ENCODE measurements around the gene CRYBB3. TPM values are rescaled to one million over a fixed set of nuclear protein-coding genes. Genes with fewer than 3 reads are reported as not detected.

The CRYBB3 gene
- total RNA-seq, 1 experiment from 2014 or later, result 0.48 TPM

- no peaks in the 10 kb centered on the region for H3K4me1 Mint-ChIP-seq
- POLR2A ChIA-PET, result interaction anchor here (0.6 kb wide), 1 partner anchor 125 kb away, joined by 3 read pairs; no protein-coding TSS in a partner anchor
- no peak overlapping the region for H3K4me3 Mint-ChIP-seq
- no peaks in the 10 kb centered on the region for H3K27me3 Mint-ChIP-seq (ENCODE audit: low read depth)
- no peaks in the 10 kb centered on the region for H3K9me3 Mint-ChIP-seq
- CTCF ChIA-PET, result interaction anchor here (0.7 to 1.7 kb wide), 4 partner anchors 11 to 87 kb away, joined by 3 to 5 read pairs (median 4); no protein-coding TSS in a partner anchor
- H3K36me3 Mint-ChIP-seq, result no peaks in the 10 kb centered on the region
- DNase-seq (ENCODE audit: low spot score) (no peak), ATAC-seq (no peak)
- TF ChIP-seq ZNF138 (CRISPR knock-in tag; conservative IDR thresholded peaks at IDR 0.05), result no peak
- no peak for TF ChIP-seq ZBTB43 (CRISPR knock-in tag; IDR thresholded peaks at IDR 0.05)
- no peak for TF ChIP-seq IRF2 (CRISPR knock-in tag; IDR thresholded peaks at IDR 0.05; ENCODE audit: borderline replicate concordance, low read depth)
- TF ChIP-seq ZNF121 (CRISPR knock-in tag; IDR thresholded peaks at IDR 0.05), result no peak
- TF ChIP-seq ZNF232 (CRISPR knock-in tag; IDR thresholded peaks at IDR 0.05), result no peak
- TF ChIP-seq SMAD4 (CRISPR knock-in tag; IDR thresholded peaks at IDR 0.05), result no peak
- TF ChIP-seq SMAD3 (CRISPR knock-in tag; IDR thresholded peaks at IDR 0.05; ENCODE audit: borderline replicate concordance), result no peak
- no peak for TF ChIP-seq ZNF219 (CRISPR knock-in tag; IDR thresholded peaks at IDR 0.05; ENCODE audit: borderline replicate concordance)
- no peak for TF ChIP-seq CREM (CRISPR knock-in tag; IDR thresholded peaks at IDR 0.05)
- TF ChIP-seq MYBL2 (CRISPR knock-in tag; IDR thresholded peaks at IDR 0.05), result no peak
- TF ChIP-seq ZBTB21 (CRISPR knock-in tag; IDR thresholded peaks at IDR 0.05; ENCODE audit: borderline replicate concordance), result no peak
- no peak for TF ChIP-seq FOXK1 (CRISPR knock-in tag; IDR thresholded peaks at IDR 0.05)
- TF ChIP-seq, protein P1, sequence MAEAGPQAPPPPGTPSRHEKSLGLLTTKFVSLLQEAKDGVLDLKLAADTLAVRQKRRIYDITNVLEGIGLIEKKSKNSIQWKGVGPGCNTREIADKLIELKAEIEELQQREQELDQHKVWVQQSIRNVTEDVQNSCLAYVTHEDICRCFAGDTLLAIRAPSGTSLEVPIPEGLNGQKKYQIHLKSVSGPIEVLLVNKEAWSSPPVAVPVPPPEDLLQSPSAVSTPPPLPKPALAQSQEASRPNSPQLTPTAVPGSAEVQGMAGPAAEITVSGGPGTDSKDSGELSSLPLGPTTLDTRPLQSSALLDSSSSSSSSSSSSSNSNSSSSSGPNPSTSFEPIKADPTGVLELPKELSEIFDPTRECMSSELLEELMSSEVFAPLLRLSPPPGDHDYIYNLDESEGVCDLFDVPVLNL (CRISPR knock-in tag; IDR thresholded peaks at IDR 0.05; ENCODE audit: borderline replicate concordance, low read depth), result no peak
- no peak for TF ChIP-seq SOX15 (CRISPR knock-in tag; IDR thresholded peaks at IDR 0.05)
- no peak for TF ChIP-seq SP1 (CRISPR knock-in tag; conservative IDR thresholded peaks at IDR 0.05)
- no peak for TF ChIP-seq AFF4 (CRISPR knock-in tag; IDR thresholded peaks at IDR 0.05; ENCODE audit: borderline replicate concordance)
- no peak for TF ChIP-seq NR2C2 (CRISPR knock-in tag; IDR thresholded peaks at IDR 0.05)
- TF ChIP-seq GABPB1 (CRISPR knock-in tag; IDR thresholded peaks at IDR 0.05), result no peak
- TF ChIP-seq, protein P2, sequence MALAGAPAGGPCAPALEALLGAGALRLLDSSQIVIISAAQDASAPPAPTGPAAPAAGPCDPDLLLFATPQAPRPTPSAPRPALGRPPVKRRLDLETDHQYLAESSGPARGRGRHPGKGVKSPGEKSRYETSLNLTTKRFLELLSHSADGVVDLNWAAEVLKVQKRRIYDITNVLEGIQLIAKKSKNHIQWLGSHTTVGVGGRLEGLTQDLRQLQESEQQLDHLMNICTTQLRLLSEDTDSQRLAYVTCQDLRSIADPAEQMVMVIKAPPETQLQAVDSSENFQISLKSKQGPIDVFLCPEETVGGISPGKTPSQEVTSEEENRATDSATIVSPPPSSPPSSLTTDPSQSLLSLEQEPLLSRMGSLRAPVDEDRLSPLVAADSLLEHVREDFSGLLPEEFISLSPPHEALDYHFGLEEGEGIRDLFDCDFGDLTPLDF (CRISPR knock-in tag; IDR thresholded peaks at IDR 0.05), result no peak
- H3K27ac Mint-ChIP-seq, result no peak overlapping the region
Measured at GRCh38 chr22:25159028-25159427, 40.6 kb upstream of the CRYBB3 start.

All from WTC11 (cell line).